ENCODE measurements around the gene ANGPTL2.

The ANGPTL2 gene

GRCh38 chr9:127136081-127136879 lies 13.8 kb upstream of the ANGPTL2 start:
- no peak for DNase-seq

GRCh38 chr9:127135056-127135745 lies 12.8 kb upstream of the ANGPTL2 start:
- no peak for DNase-seq

- DNase-seq, result no peak
Measured at GRCh38 chr9:127133739-127134167, 11.3 kb upstream of the ANGPTL2 start.

- no peak for DNase-seq
Measured at GRCh38 chr9:127132921-127133647, 10.6 kb upstream of the ANGPTL2 start.

GRCh38 chr9:127132375-127132774 lies 9.9 kb upstream of the ANGPTL2 start:
- no peak for DNase-seq

- DNase-seq, result no peak
Measured at GRCh38 chr9:127131871-127132270, 9.4 kb upstream of the ANGPTL2 start.

- no peak for DNase-seq
Measured at GRCh38 chr9:127130661-127131538, 8.5 kb upstream of the ANGPTL2 start.

GRCh38 chr9:127130235-127130634 lies 7.8 kb upstream of the ANGPTL2 start:
- DNase-seq, result no peak

GRCh38 chr9:127129718-127130085 lies 7.3 kb upstream of the ANGPTL2 start:
- DNase-seq, result no peak

GRCh38 chr9:127129073-127129717 lies 6.8 kb upstream of the ANGPTL2 start:
- DNase-seq, result no peak

GRCh38 chr9:127128341-127129072 lies 6.1 kb upstream of the ANGPTL2 start:
- no peak for DNase-seq

GRCh38 chr9:127126971-127127370 lies 4.5 kb upstream of the ANGPTL2 start:
- DNase-seq, result no peak

GRCh38 chr9:127124792-127125191 lies 2.4 kb upstream of the ANGPTL2 start:
- DNase-seq, result no peak

- no peak for DNase-seq
Measured at GRCh38 chr9:127124111-127124531, 1.7 kb upstream of the ANGPTL2 start.

- DNase-seq, result no peak
Measured at GRCh38 chr9:127123064-127123890, 842 bp upstream of the ANGPTL2 start.

GRCh38 chr9:127121628-127122175 lies 733 bp downstream of the ANGPTL2 start:
- DNase-seq, result no peak

- DNase-seq, result no peak
Measured at GRCh38 chr9:127119320-127119709, 3.1 kb downstream of the ANGPTL2 start.

GRCh38 chr9:127118597-127119319 lies 3.7 kb downstream of the ANGPTL2 start:
- DNase-seq, result no peak

- no peak for DNase-seq
Measured at GRCh38 chr9:127117801-127118200, 4.6 kb downstream of the ANGPTL2 start.

Data from stimulated activated CD4-positive, alpha-beta T cell treated with anti-CD3 and anti-CD28 coated beads, Interleukin-4, amount 100 ng/mL, for 1 hour (primary cell).